Mesothelial cell of epicardium (in vitro differentiated cells): ENCODE results near the gene MAFF. TPM values are rescaled to one million over a fixed set of nuclear protein-coding genes. Genes with fewer than 3 reads are reported as not detected.
A peak's percentile ranks its signal among the peaks of the same experiment; 100 is the strongest.

ENCODE experiments used
- DNase-seq, 2 experiments: peaks; one replicate each; pipeline ENCODE4 v3.0.0; 2021; ENCODE audit warnings: low spot score in 2 of 2; ENCODE audit not compliant: unreplicated experiment in 2 of 2
- H3K27ac Mint-ChIP-seq: 2 replicates; pipeline ENCODE4 v1.8.0; 2021; ENCODE audit warnings: mixed read lengths
- H3K27me3 Mint-ChIP-seq: 2 replicates; pipeline ENCODE4 v1.8.0; 2021; ENCODE audit warnings: low read depth, mixed read lengths
- H3K36me3 Mint-ChIP-seq: 2 replicates; pipeline ENCODE4 v1.8.0; 2021; ENCODE audit warnings: mixed read lengths
- H3K4me1 Mint-ChIP-seq: 2 replicates; pipeline ENCODE4 v1.8.0; 2021; ENCODE audit warnings: mixed read lengths
- H3K4me3 Mint-ChIP-seq: 2 replicates; pipeline ENCODE4 v1.8.0; 2021; ENCODE audit warnings: mild to moderate bottlenecking, moderate library complexity, mixed read lengths
- H3K9me3 Mint-ChIP-seq: 2 replicates; pipeline ENCODE4 v1.8.0; 2021; ENCODE audit warnings: mixed read lengths
- CTCF ChIP-seq: fragments of 200-600 bp; sonication (generic); IDR thresholded peaks from one replicate; pipeline ENCODE4 v1.5.0; 2021; ENCODE audit warnings: antibody characterized with exemption; ENCODE audit not compliant: unreplicated experiment
- total RNA-seq: library from RNA; stranded (reverse); gene quantifications from 3 replicates; pipeline ENCODE4 v1.2.1, GENCODE V29; 2021

Gene MAFF
- total RNA-seq, 1 donor from 2014 or later = 33.4 TPM

DNA sequence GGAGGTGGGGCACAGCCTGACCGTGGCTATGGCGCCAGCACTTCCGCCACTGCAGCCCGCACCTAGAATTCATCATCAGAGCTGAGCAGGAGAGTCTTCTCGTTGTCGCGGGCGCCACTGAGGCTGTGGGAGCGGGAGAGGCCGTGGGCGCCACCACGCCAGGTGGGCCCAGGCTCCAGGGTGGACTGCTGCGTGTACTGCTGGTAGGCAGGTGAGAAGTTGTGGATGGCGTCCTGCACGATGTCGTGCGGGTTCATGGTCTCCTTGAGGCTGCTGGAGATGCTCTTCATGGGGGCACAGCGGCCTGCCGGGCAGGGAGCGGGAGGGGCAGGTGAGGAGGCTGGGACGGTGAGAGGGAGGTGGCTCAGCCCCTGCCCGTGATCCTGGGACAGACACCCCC, 19.6 kb downstream of the MAFF start:
- no peak for DNase-seq
- Mint-ChIP-seq H3K9me3 (no peaks in the 10 kb centered on the region), H3K36me3 (peaks cover 14% of the 10 kb centered on the region), H3K27ac (no peak overlapping the region), H3K4me1 (peaks cover 28% of the 10 kb centered on the region), H3K4me3 (no peak overlapping the region), H3K27me3 (no peaks in the 10 kb centered on the region)
- no peak for TF ChIP-seq CTCF

GRCh38 chr22:38221908-38222796, 20.4 kb downstream of the MAFF start:
- Mint-ChIP-seq H3K9me3 (no peaks in the 10 kb centered on the region), H3K4me1 (peaks cover 28% of the 10 kb centered on the region), H3K4me3 (no peak overlapping the region), H3K36me3 (peaks cover 12% of the 10 kb centered on the region), H3K27ac (peak overlapping the region; percentile 34), H3K27me3 (no peaks in the 10 kb centered on the region)
- no peak for TF ChIP-seq CTCF
- no peak for DNase-seq

DNA sequence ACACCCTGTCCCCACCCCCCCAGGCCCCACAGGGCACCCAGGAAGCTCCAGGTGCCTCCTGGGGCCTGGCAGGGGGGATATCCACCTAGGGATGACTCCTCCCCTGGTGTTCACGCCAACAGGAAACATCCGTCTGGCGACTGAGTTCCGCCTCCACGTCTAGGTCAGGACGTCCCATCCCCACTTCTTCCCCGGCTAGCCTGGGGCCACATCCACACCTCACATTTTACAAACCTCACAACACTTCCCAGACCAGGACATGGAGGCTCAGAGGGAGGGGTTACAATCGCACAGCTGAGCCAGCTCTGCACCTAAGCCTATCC, 21.0 kb downstream of the MAFF start:
- Mint-ChIP-seq H3K4me3 (no peak overlapping the region), H3K9me3 (no peaks in the 10 kb centered on the region), H3K4me1 (peaks cover 25% of the 10 kb centered on the region), H3K27me3 (no peaks in the 10 kb centered on the region), H3K36me3 (peaks cover 12% of the 10 kb centered on the region), H3K27ac (peak overlapping the region; percentile 70)
- DNase-seq = no peak
- no peak for TF ChIP-seq CTCF

DNA sequence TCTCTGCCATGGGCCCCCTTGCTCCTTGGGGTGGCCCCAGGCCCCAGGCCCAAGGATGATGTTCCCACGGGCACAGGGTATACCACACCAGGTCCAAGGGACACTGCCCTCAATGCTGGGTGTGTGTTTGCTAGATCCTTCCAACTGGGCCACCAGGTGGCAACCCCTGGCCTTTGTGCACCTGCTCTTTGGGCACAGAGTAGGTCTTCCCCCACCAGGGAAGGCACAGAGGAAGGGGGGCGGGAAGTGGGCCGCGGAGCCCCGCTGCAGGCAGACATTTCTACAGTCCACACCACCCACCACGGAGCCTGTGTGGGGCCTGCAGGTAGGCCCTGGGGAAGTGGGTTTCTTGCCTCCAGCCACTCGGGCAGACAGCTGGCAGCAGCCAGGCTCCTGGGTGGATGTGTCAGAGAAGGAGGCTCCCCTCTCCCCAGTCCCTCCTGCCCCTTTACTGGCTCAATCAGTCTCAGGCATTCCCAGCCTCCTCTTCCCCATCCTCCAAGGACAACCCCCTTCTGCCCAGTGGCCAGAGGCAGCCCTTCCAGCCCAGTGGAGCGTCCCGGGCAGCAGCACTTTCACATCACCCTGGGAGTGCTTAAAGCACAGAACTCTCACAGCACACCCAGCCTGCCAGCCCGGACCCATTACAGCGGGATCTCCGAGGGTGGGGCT, 21.6 kb downstream of the MAFF start:
- Mint-ChIP-seq H3K9me3 (no peaks in the 10 kb centered on the region), H3K36me3 (peaks cover 12% of the 10 kb centered on the region), H3K27me3 (no peaks in the 10 kb centered on the region), H3K27ac (peak overlapping the region; percentile 51), H3K4me3 (no peak overlapping the region), H3K4me1 (peaks cover 19% of the 10 kb centered on the region)
- no peak for TF ChIP-seq CTCF
- no peak for DNase-seq

DNA sequence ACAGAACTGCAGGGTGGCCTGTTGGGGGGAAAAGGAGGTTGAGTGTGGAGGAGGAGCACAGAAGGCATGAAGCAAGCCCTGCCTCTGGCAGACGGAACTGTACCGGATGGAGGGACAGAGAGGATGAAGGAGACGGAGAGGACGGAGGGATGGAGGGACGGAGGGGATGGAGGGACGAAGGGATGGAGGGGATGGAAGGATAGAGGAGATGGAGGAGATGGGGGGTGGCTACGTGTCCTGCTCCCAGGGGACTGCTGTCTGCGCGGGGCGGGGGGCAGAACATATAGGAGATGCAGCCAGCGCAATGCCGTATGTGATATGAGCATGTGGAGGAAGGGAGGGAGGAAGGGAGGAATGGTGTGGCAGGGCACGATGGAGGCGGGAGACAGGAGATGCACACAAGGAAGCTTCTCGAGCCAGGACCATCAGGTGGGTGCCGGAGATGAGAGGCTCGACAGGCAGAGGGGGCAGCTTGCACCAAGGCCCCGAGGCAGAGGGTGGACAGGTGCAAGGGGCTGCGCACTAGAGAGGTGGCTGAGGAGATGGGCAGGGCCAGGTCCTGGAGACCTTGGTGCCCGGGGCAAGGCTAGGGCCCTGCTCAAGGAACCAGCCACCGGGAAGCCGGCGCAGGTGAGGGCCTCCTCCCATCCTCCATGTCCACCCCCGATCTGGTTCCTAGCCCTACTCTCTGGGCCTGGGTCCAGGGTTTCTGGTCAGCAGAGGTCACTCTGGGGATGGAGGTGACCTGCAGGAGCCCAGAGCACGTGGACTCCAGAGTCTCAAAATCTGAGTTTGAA, 25.3 kb downstream of the MAFF start:
- Mint-ChIP-seq H3K36me3 (peaks cover 14% of the 10 kb centered on the region), H3K9me3 (no peaks in the 10 kb centered on the region), H3K4me3 (no peak overlapping the region), H3K4me1 (peaks cover 8% of the 10 kb centered on the region), H3K27me3 (no peaks in the 10 kb centered on the region), H3K27ac (no peak overlapping the region)
- TF ChIP-seq CTCF = no peak
- DNase-seq = no peak
